PC-9 (cell line): ENCODE measurements around the gene KIAA1217.

Source experiments
- CTCF ChIP-seq: fragments of 200-600 bp; sonication (generic); conservative IDR thresholded peaks from 2 replicates; pipeline ENCODE4 v1.6.1; 2017; ENCODE audit warnings: mixed run types, antibody characterized with exemption, mild to moderate bottlenecking, moderate library complexity
- EZH2 ChIP-seq: fragments of 200-600 bp; sonication (generic); IDR thresholded peaks from 2 replicates; pipeline ENCODE4 v1.8.0; 2017; ENCODE audit warnings: antibody characterized with exemption, low read depth

GRCh38 chr10:24569330-24569796, 360.4 kb downstream of the KIAA1217 start:
- TF ChIP-seq CTCF = no peak
- TF ChIP-seq EZH2 = no peak
